Loucy (cell line): ENCODE results near the gene MAFF.

Experiments used
- H2AFZ ChIP-seq: fragments of 200-600 bp; sonication (generic); 2 replicates; pipeline ENCODE4 v1.6.0; 2016; ENCODE audit warnings: antibody characterized with exemption, mild to moderate bottlenecking, low read length, moderate library complexity
- H3F3A ChIP-seq: fragments of 200-600 bp; 2 replicates; pipeline ENCODE4 v1.6.0; 2016; ENCODE audit warnings: antibody characterized with exemption, low read depth, mild to moderate bottlenecking
- H3K27me3 ChIP-seq: fragments of 200-600 bp; sonication (generic); 2 replicates; pipeline ENCODE4 v1.6.1; 2014; ENCODE audit warnings: low read length, mild to moderate bottlenecking; ENCODE audit not compliant: insufficient read depth, poor library complexity, severe bottlenecking
- H3K36me3 ChIP-seq: fragments of 200-600 bp; sonication (generic); 2 replicates; pipeline ENCODE4 v1.6.1; 2016; ENCODE audit warnings: low read length; ENCODE audit not compliant: insufficient read depth
- H3K4me1 ChIP-seq: fragments of 200-600 bp; sonication (generic); 2 replicates; pipeline ENCODE4 v1.5.1; 2014; ENCODE audit warnings: low read length, mild to moderate bottlenecking; ENCODE audit not compliant: insufficient read depth, poor library complexity, severe bottlenecking
- H3K4me2 ChIP-seq: fragments of 200-600 bp; sonication (generic); 2 replicates; pipeline ENCODE4 v1.6.0; 2014; ENCODE audit warnings: antibody characterized with exemption, low read length, low read depth, mild to moderate bottlenecking; ENCODE audit not compliant: poor library complexity, severe bottlenecking
- H3K4me3 ChIP-seq: fragments of 200-600 bp; sonication (generic); 2 replicates; pipeline ENCODE4 v1.5.1; 2014; ENCODE audit warnings: low read length, mild to moderate bottlenecking, mixed read lengths; ENCODE audit not compliant: poor library complexity, severe bottlenecking
- H3K79me2 ChIP-seq: fragments of 200-600 bp; sonication (generic); 2 replicates; pipeline ENCODE4 v1.6.1; 2014; ENCODE audit warnings: low read length; ENCODE audit not compliant: insufficient read depth
- H3K9ac ChIP-seq: fragments of 200-600 bp; sonication (generic); 2 replicates; pipeline ENCODE4 v1.6.0; 2014; ENCODE audit warnings: mild to moderate bottlenecking, low read depth, low read length, moderate library complexity; ENCODE audit not compliant: poor library complexity, severe bottlenecking
- H3K9me2 ChIP-seq: fragments of 200-600 bp; sonication (generic); replicated peaks from 2 replicates; pipeline ENCODE4 v1.6.1; 2016; ENCODE audit warnings: low read depth, low read length, mixed read lengths
- H3K9me3 ChIP-seq: fragments of 200-600 bp; sonication (generic); 2 replicates; pipeline ENCODE4 v1.6.1; 2014; ENCODE audit warnings: mild to moderate bottlenecking, antibody characterized with exemption, low read length, low read depth; ENCODE audit not compliant: insufficient read depth
- H4K20me1 ChIP-seq: fragments of 200-600 bp; sonication (generic); 2 replicates; pipeline ENCODE4 v1.6.0; 2014; ENCODE audit warnings: antibody characterized with exemption, low read length, mild to moderate bottlenecking; ENCODE audit not compliant: insufficient read depth, poor library complexity, severe bottlenecking
- EZH2phosphoT487 ChIP-seq: fragments of 200-600 bp; IDR thresholded peaks from 2 replicates; pipeline ENCODE4 v1.6.1; 2018; ENCODE audit warnings: antibody characterized with exemption, mild to moderate bottlenecking, moderate library complexity, borderline replicate concordance
- TF ChIP-seq, protein P1 (sequence below): fragments of 200-600 bp; sonication (generic); conservative IDR thresholded peaks from 2 replicates; pipeline ENCODE4 v1.5.1; 2014; ENCODE audit warnings: mild to moderate bottlenecking, antibody characterized with exemption, low read length

The MAFF gene

DNA sequence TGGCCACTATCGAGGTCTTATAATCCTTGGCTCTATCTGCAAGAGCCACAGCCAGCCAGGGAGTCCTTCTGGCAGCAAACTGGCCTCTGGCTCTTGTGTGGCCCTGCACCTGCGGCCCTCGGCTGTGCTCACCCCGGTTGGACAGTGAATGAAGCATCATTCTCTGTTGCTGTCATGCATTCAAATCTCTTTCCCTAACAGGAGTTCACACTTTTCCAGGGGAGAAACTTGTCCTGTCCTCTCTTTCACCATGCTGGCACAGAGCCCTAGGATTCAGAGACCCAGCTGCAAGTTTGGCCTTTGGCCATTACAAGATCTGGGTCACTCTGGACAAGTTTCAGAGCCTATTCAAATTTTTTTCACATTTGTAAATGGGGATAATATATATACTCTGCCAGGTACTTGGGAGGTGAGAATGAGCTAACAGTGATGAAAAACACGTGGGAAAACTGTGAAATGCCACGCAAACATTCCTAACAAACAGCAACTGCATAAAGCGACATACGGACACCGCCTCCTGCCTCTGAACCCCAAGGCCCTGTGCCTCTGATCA, 36.8 kb downstream of the MAFF start:
- no peaks in the 10 kb centered on the region for H3F3A ChIP-seq
- H3K9me2 ChIP-seq = no peaks in the 10 kb centered on the region
- H2AFZ ChIP-seq = no peak overlapping the region
- peaks cover 5% of the 10 kb centered on the region; the same call in 1 of the 2 replicates for H3K36me3 ChIP-seq
- no peaks in the 10 kb centered on the region for H3K9me3 ChIP-seq
- no peaks in the 10 kb centered on the region for H3K79me2 ChIP-seq
- no peaks in the 10 kb centered on the region for H3K4me1 ChIP-seq
- no peaks in the 10 kb centered on the region for H4K20me1 ChIP-seq
- H3K27me3 ChIP-seq = no peaks in the 10 kb centered on the region
- no peak overlapping the region for H3K4me3 ChIP-seq
- TF ChIP-seq, protein P1, sequence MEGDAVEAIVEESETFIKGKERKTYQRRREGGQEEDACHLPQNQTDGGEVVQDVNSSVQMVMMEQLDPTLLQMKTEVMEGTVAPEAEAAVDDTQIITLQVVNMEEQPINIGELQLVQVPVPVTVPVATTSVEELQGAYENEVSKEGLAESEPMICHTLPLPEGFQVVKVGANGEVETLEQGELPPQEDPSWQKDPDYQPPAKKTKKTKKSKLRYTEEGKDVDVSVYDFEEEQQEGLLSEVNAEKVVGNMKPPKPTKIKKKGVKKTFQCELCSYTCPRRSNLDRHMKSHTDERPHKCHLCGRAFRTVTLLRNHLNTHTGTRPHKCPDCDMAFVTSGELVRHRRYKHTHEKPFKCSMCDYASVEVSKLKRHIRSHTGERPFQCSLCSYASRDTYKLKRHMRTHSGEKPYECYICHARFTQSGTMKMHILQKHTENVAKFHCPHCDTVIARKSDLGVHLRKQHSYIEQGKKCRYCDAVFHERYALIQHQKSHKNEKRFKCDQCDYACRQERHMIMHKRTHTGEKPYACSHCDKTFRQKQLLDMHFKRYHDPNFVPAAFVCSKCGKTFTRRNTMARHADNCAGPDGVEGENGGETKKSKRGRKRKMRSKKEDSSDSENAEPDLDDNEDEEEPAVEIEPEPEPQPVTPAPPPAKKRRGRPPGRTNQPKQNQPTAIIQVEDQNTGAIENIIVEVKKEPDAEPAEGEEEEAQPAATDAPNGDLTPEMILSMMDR = no peak
- TF ChIP-seq EZH2phosphoT487 = no peak
- H3K4me2 ChIP-seq = no peak overlapping the region
- H3K9ac ChIP-seq = no peak overlapping the region

DNA sequence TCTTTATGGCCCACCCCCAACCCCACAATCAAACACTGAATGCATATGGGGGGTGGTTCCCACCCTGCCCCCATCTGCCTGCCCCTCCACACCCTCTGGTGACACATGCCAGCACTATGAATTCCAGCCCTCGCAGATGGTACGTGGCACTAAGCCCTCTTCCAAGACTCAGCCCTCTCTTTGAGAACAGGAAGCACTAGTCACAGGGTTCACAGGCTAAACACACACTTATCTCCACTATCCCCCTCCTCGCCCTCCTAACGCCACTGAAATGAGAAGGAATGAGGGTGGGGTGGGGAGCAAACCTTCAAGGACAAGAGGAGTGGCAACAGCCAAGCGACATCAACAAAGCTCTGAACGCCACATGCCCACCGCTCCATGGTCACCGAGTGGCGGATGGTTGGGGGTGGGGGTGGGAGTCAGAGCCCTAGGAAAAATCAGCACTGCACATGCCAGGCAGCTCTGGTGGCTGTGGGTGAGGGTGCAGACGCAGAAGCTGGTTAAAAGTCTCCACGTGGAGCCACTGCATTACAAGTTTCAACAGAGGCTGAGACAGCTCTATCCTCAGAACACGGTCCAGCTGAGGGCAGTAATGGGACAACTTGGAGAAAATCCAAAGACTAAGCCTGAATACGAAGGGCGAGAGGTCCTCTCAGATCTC, 37.4 kb downstream of the MAFF start:
- Histone ChIP-seq H3K4me2 (no peak overlapping the region), H3K9me3 (no peaks in the 10 kb centered on the region), H3K4me1 (no peaks in the 10 kb centered on the region), H3K4me3 (no peak overlapping the region), H3K36me3 (peaks cover 12% of the 10 kb centered on the region; the same call in 1 of the 2 replicates), H3K9ac (no peak overlapping the region), H3K9me2 (no peaks in the 10 kb centered on the region), H4K20me1 (no peaks in the 10 kb centered on the region), H3K79me2 (no peaks in the 10 kb centered on the region), H3K27me3 (no peaks in the 10 kb centered on the region), H3F3A (no peaks in the 10 kb centered on the region), H2AFZ (no peak overlapping the region)
- no peak for TF ChIP-seq EZH2phosphoT487
- TF ChIP-seq, protein P1 = no peak

DNA sequence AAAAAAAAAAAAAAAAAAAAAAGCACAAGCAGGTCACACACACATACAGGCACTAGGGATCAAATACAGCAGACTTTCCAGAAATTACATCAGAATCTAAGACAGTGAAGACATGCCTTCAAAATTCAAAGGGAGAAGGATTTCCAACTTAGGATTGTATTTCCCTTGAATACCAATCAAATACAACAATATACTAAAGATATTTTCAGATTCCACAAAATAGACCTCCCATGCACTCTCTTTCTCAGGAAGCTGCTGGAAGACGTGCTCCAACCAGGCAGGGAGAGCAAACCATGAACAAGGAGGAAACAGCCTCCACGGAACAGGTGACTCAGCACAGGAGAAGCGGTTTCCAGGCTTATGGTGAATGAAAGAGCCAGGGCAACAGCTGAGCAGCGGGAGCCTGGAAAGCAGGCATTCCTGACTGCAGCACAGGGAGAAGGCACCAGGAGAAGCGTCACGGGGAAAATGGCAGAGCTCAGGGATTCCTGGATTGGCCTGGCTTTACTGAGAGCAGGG, 39.0 kb downstream of the MAFF start:
- H3K9me2 ChIP-seq = no peaks in the 10 kb centered on the region
- H3K9me3 ChIP-seq = no peaks in the 10 kb centered on the region
- H3K79me2 ChIP-seq = no peaks in the 10 kb centered on the region
- H3F3A ChIP-seq = no peaks in the 10 kb centered on the region
- H3K36me3 ChIP-seq = peaks cover 8% of the 10 kb centered on the region; the same call in 1 of the 2 replicates
- no peak overlapping the region for H2AFZ ChIP-seq
- H3K27me3 ChIP-seq = no peaks in the 10 kb centered on the region
- H3K4me2 ChIP-seq = no peak overlapping the region
- H3K4me3 ChIP-seq = no peak overlapping the region
- TF ChIP-seq, protein P1 = no peak
- TF ChIP-seq EZH2phosphoT487 = no peak
- H3K9ac ChIP-seq = no peak overlapping the region
- no peaks in the 10 kb centered on the region for H4K20me1 ChIP-seq
- H3K4me1 ChIP-seq = no peaks in the 10 kb centered on the region
